ENCODE results near the gene MTERF4.

MTERF4 gene

DNA sequence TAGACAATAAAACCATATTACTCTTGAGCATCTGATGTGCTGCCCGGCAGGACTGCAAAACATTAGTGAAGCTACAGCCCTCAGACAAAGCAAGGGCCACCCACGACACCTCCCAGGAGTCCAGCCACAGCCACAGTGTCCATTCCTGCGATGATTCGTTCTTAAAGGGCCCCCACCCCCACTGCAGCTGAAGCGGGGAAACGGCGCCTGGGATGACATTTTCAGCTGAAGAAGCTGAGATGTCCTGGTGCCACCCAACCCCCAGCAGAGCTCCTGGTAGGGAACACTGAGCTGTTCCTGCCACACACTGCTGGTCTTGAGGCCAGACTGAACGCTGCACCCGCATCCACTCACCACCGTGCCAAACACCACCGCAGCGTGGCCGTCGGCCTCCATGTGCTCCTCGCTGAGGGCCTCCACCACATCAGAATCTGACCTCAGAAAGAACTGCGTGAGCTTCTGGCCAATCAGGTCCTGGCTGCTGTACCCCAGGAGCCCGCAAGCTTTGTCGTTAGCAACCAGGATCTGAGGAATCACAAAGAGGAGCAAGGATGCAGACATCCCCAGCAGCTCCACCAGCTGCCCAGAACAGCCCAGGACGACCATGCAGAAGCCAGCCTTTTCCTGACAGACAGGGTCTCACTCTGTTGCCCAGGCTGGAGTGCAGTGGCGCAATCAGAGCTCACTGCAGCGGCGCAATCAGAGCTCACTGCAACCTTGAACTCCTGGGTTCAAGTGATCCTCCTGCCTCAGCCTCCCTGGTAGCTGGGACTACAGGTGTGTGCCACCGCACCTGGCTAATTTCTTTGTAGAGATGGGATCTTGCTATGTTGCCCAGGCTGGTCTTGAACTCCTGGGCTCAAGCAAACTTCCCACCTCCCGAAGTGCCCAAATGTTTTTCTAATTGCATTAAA, 37.7 kb upstream of the MTERF4 start:
- TF ChIP-seq, protein P1, sequence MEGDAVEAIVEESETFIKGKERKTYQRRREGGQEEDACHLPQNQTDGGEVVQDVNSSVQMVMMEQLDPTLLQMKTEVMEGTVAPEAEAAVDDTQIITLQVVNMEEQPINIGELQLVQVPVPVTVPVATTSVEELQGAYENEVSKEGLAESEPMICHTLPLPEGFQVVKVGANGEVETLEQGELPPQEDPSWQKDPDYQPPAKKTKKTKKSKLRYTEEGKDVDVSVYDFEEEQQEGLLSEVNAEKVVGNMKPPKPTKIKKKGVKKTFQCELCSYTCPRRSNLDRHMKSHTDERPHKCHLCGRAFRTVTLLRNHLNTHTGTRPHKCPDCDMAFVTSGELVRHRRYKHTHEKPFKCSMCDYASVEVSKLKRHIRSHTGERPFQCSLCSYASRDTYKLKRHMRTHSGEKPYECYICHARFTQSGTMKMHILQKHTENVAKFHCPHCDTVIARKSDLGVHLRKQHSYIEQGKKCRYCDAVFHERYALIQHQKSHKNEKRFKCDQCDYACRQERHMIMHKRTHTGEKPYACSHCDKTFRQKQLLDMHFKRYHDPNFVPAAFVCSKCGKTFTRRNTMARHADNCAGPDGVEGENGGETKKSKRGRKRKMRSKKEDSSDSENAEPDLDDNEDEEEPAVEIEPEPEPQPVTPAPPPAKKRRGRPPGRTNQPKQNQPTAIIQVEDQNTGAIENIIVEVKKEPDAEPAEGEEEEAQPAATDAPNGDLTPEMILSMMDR (IDR thresholded peaks at IDR 0.05; ENCODE audit: borderline replicate concordance, control extremely low read depth, extremely low read depth, insufficient read depth, missing control alignments), result no peak
- in situ Hi-C loops (cut with MboI; ENCODE audit: low sequenced_read_pairs, unreplicated experiment), result no loop called here
- no peak for DNase-seq (ENCODE audit: low spot score)

DNA sequence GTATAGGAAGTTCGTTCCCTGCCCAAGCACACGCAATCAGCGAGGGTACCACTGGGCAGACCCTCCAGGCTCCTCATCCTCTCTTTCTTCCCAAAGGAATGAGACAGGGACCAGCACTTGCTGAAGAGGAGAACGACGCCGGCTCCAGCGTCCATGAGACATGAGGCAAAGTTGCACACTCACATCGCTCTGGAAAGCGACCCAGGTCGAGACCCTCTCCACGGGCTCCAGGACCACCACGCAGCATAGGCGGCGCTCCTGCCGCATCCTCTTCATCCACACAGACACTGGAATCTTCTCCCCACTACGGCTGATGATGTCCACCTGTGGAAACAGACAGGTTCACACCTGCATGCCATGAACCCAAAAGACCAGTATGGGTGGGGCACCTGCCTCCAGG, 36.4 kb upstream of the MTERF4 start:
- in situ Hi-C loops (cut with MboI; ENCODE audit: low sequenced_read_pairs, unreplicated experiment), result no loop called here
- TF ChIP-seq, protein P1 (IDR thresholded peaks at IDR 0.05; ENCODE audit: borderline replicate concordance, control extremely low read depth, extremely low read depth, insufficient read depth, missing control alignments), result no peak
- DNase-seq (ENCODE audit: low spot score), result no peak

DNA sequence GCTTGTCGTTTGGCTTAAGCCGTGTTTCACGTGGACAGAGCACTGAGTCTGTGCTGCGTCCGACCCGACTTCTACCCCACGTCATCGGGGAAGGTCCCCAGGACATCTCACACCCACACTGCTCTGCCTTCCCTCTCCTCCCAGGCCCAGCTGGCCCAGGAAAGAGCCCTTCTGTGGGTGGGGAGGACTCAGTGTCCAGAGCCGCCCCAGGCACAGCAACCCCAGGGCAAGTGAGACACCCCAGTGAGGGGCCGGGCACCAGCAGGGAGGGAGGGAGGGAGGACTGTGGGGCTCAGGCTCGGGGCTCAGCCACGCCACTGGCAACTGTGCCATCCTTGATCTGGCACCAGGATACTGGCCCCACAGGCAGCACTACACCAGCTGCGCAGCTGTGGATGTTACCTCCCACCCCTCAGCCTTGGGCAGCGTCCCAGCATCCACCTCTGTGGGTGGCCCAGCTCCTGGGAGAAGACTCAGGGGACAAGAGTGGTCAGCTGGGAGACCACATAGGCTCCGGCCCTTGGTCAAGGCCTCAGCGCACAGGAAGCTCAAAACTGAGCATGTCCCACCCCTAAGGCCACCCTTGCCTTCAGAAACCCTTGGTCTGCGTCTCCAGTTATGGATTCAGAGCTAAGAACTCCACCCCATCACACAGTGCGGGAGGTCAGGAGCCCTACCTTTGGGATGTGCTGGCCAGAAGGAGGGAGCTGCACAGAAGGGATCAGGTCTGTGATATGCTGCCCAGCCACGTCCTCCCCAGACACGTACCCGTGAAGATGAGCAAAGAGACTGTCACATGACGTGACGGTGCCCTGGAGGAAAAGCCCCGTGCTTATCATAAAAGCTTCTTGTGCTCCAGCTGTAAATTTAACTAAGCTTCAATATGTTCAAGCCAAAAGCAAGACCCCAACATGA, 35.4 kb upstream of the MTERF4 start:
- TF ChIP-seq, protein P1 (IDR thresholded peaks at IDR 0.05; ENCODE audit: borderline replicate concordance, control extremely low read depth, extremely low read depth, insufficient read depth, missing control alignments), result no peak
- in situ Hi-C loops (cut with MboI; ENCODE audit: low sequenced_read_pairs, unreplicated experiment), result no loop called here
- DNase-seq (ENCODE audit: low spot score), result no peak

DNA sequence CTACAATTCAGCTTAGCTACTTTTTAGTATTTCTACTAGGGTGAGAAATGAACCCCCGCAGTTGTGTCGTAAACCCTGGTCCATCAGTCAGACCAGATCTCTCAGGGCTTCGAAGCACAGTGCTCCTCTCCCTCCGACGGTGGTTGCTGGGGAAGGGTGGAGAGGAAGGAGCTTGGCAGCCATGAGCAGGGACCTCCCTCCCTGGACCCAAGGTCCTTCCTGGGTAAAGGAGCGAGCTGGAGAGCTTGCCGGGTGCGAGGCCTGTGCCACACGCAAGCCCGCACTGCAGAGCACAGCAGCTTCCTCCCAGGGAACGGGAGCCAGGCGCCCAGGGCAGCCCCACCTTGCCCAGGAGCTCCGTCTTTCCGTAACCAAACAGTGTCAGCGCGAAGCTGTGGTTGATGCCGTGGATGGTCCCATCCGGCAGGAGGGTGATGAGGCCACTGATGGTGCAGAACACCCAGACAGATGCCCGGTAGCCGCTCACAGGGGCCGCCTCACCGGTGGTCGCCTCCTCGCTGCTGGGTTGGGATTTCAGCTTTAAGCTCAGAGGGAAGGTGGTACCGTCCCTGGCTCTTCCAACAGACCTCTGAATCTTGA, 34.7 kb upstream of the MTERF4 start:
- DNase-seq (ENCODE audit: low spot score), result no peak
- in situ Hi-C loops (cut with MboI; ENCODE audit: low sequenced_read_pairs, unreplicated experiment), result no loop called here
- TF ChIP-seq, protein P1 (IDR thresholded peaks at IDR 0.05; ENCODE audit: borderline replicate concordance, control extremely low read depth, extremely low read depth, insufficient read depth, missing control alignments), result no peak

DNA sequence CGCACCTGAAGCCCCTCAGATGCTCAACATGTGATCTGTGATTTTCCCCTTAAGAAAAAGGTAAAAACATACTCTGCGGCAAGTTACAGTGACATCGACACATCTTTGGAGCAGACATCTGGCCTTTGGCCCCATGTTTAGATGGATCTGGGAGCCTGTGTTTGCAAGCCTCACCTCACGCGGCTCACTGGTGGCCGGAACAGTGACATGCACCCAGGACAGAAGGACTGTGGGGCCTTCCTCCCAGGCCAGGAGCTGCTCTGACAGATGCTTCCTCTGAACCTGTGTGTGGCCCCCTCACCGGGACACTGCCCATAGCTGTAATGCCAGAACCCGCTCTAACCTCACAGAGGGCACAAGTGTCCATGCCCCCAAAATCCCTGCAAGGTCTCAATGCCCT, 34.1 kb upstream of the MTERF4 start:
- in situ Hi-C loops (cut with MboI; ENCODE audit: low sequenced_read_pairs, unreplicated experiment), result no loop called here
- DNase-seq (ENCODE audit: low spot score), result no peak
- TF ChIP-seq, protein P1 (IDR thresholded peaks at IDR 0.05; ENCODE audit: borderline replicate concordance, control extremely low read depth, extremely low read depth, insufficient read depth, missing control alignments), result no peak

DNA sequence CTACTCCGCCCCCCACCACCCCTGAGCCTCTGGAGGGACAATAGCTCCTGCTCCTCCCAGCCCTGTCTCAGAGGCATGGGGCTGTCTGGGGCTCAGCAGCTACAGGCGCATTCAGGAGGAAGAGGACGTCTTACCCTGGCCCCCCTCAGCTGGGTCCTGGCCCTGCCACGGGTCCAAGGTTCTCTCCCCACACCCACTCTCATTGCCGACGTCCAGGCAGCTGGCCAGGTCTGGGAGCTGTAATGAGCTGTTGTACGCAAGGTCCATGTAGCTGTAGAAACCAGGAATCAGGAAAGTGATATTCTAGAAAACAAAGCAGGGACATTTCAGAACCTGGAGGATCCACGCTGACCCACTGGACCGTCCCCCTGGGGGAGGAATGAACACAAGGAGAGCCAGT, 33.6 kb upstream of the MTERF4 start:
- in situ Hi-C loops (cut with MboI; ENCODE audit: low sequenced_read_pairs, unreplicated experiment), result no loop called here
- no peak for DNase-seq (ENCODE audit: low spot score)
- TF ChIP-seq, protein P1 (IDR thresholded peaks at IDR 0.05; ENCODE audit: borderline replicate concordance, control extremely low read depth, extremely low read depth, insufficient read depth, missing control alignments), result no peak

Measured in GM13976 (cell line).